Endothelial cell of umbilical vein (primary cell): ENCODE measurements around the gene PPP1R9A. TPM values are rescaled to one million over a fixed set of nuclear protein-coding genes. Genes with fewer than 3 reads are reported as not detected.

Experiments
- BruUV-seq: library from RNA; stranded (reverse); fragments of 400-500 nt; replicated peaks from 2 replicates; lab custom pipeline; 2021; lab: Mats Ljungman, UMichigan
- CTCF ChIA-PET: fragments of 300-600, 350-600 bp; sonication (Branson Sonifier 250); formaldehyde crosslinking; loops from one replicate; lab custom pipeline; 2021; ENCODE audit warnings: antibody characterized with exemption, inconsistent platforms; lab: Charles Lee
- POLR2A ChIA-PET: fragments of 300-600, 350-600 bp; sonication (Branson Sonifier 250); formaldehyde crosslinking; loops from one replicate; lab custom pipeline; 2021; ENCODE audit warnings: antibody characterized with exemption, inconsistent platforms; lab: Charles Lee
- DNase-seq: peaks from one replicate; pipeline ENCODE4 v3.0.0-alpha.2; 2011; ENCODE audit warnings: low read depth, low spot score
- FAIRE-seq: peaks from 2 replicates; lab custom pipeline; 2011; peaks lifted over from hg19 to GRCh38; lab: Jason Lieb, UNC
- H2AFZ ChIP-seq: 2 replicates; pipeline ENCODE4 v1.6.0; 2012; ENCODE audit warnings: low read depth, low read length, control low read depth, inconsistent platforms
- H3K27ac ChIP-seq: 2 replicates; pipeline ENCODE4 v1.5.1; 2011; ENCODE audit warnings: low read depth, mild to moderate bottlenecking, control low read depth, low read length, moderate library complexity; ENCODE audit not compliant: insufficient read depth
- H3K27me3 ChIP-seq, 2 experiments: 2 replicates each; pipeline versions ENCODE4 v1.6.0 to v1.6.1; 2011; ENCODE audit warnings: low read length in 2 of 2, mixed read lengths in 1 of 2; ENCODE audit not compliant: control insufficient read depth in 2 of 2, insufficient read depth in 2 of 2
- H3K36me3 ChIP-seq, 2 experiments: 2 replicates in 1 of 2; 3 replicates in 1 of 2; pipeline ENCODE4 v1.5.1; 2011; ENCODE audit warnings: low read length in 2 of 2, mild to moderate bottlenecking in 1 of 2, moderate library complexity in 1 of 2; ENCODE audit not compliant: control insufficient read depth in 2 of 2, insufficient read depth in 2 of 2; ENCODE audit errors: extremely low read depth in 1 of 2
- H3K4me1 ChIP-seq: 3 replicates; pipeline ENCODE4 v1.5.1; 2011; ENCODE audit warnings: mild to moderate bottlenecking, low read length; ENCODE audit not compliant: control insufficient read depth, insufficient read depth; ENCODE audit errors: extremely low read depth
- H3K4me2 ChIP-seq: 2 replicates; pipeline ENCODE4 v1.6.1; 2011; ENCODE audit warnings: low read length, control low read depth, mixed read lengths; ENCODE audit not compliant: insufficient read depth
- H3K4me3 ChIP-seq, 3 experiments: fragments of 200-600 bp in 1 of 3; sonication (generic), shearing (Covaris generic) in 1 of 3; replicated peaks in 1 of 3; 2 replicates each; pipeline ENCODE4 v1.5.1; 2011 to 2016; ENCODE audit warnings: control low read depth in 3 of 3, low read length in 3 of 3, mild to moderate bottlenecking in 2 of 3, inconsistent platforms in 1 of 3, low read depth in 1 of 3, moderate library complexity in 1 of 3; ENCODE audit not compliant: insufficient read depth in 1 of 3
- H3K79me2 ChIP-seq: 2 replicates; pipeline ENCODE4 v1.6.0; 2012; ENCODE audit warnings: low read length, inconsistent platforms; ENCODE audit not compliant: control insufficient read depth, insufficient read depth
- H3K9ac ChIP-seq: replicated peaks from 2 replicates; pipeline ENCODE3; 2011; ENCODE audit warnings: low read length, control low read depth; ENCODE audit not compliant: insufficient read depth; ENCODE audit errors: extremely low read depth
- H3K9me1 ChIP-seq: replicated peaks from 3 replicates; pipeline ENCODE4 v1.6.0; 2011; ENCODE audit warnings: mild to moderate bottlenecking, low read length; ENCODE audit not compliant: control insufficient read depth, insufficient read depth; ENCODE audit errors: extremely low read depth
- H3K9me3 ChIP-seq: replicated peaks from 2 replicates; pipeline ENCODE4 v1.5.1; 2012; ENCODE audit warnings: low read length, inconsistent platforms; ENCODE audit not compliant: control insufficient read depth, insufficient read depth
- H4K20me1 ChIP-seq: replicated peaks from 2 replicates; pipeline ENCODE3; 2011; ENCODE audit warnings: mild to moderate bottlenecking, low read length; ENCODE audit not compliant: control insufficient read depth, insufficient read depth; ENCODE audit errors: extremely low read depth
- CTCF ChIP-seq, 2 donors: IDR thresholded peaks; 1 replicate in 1 of 2; 2 replicates in 1 of 2; pipeline ENCODE4 v1.5.1; 2011; ENCODE audit warnings: low read length in 2 of 2, mild to moderate bottlenecking in 2 of 2, moderate library complexity in 2 of 2, control low read depth in 1 of 2, inconsistent platforms in 1 of 2, low read depth in 1 of 2; ENCODE audit not compliant: insufficient read depth in 1 of 2; ENCODE audit errors: extremely low read depth in 1 of 2
- EZH2 ChIP-seq: IDR thresholded peaks from 2 replicates; pipeline ENCODE4 v1.6.1; 2012; ENCODE audit warnings: borderline replicate concordance, low read depth, mild to moderate bottlenecking, moderate library complexity, low read length, inconsistent platforms; ENCODE audit not compliant: severe bottlenecking
- FOS ChIP-seq: IDR thresholded peaks from 2 replicates; pipeline ENCODE4 v1.6.1; 2011; ENCODE audit warnings: mild to moderate bottlenecking, low read length, moderate library complexity, borderline replicate concordance; ENCODE audit not compliant: insufficient read depth
- GATA2 ChIP-seq: IDR thresholded peaks from 2 replicates; pipeline ENCODE4 v1.7.0; 2011; ENCODE audit warnings: low read depth, mild to moderate bottlenecking, moderate library complexity, mixed read lengths, low read length; ENCODE audit not compliant: insufficient read length, insufficient read depth
- JUN ChIP-seq: IDR thresholded peaks from 2 replicates; pipeline ENCODE4 v1.6.1; 2011; ENCODE audit warnings: borderline replicate concordance, low read depth; ENCODE audit not compliant: insufficient read length, insufficient read depth
- MAX ChIP-seq: IDR thresholded peaks from 2 replicates; pipeline ENCODE4 v1.6.1; 2011; ENCODE audit not compliant: insufficient read depth, insufficient read length
- MYC ChIP-seq: IDR thresholded peaks from one replicate; pipeline ENCODE4 v1.6.1; 2011; ENCODE audit warnings: mild to moderate bottlenecking, low read depth, low read length
- POLR2A ChIP-seq: IDR thresholded peaks from 2 replicates; pipeline ENCODE4 v1.6.1; 2012; ENCODE audit warnings: low read depth, mild to moderate bottlenecking, control low read depth, low read length
- POLR2AphosphoS5 ChIP-seq: IDR thresholded peaks from 2 replicates; pipeline ENCODE4 v1.6.1; 2012; ENCODE audit warnings: low read depth, mild to moderate bottlenecking, control low read depth, low read length, moderate library complexity; ENCODE audit not compliant: insufficient read depth
- dilution Hi-C: fragments of 300-500 bp; cut with MboI; formaldehyde crosslinking; loops from one replicate; pipeline ENCODE4 v1.15.0; 2019; ENCODE audit warnings: low sequenced_read_pairs; ENCODE audit not compliant: extremely low pct_ligation_motif_present
- intact Hi-C: fragments of 100-400 bp; cut with micrococcal nuclease; formaldehyde crosslinking; loops from one replicate; pipeline ENCODE4 v1.10.0; 2022
- polyA plus RNA-seq, 4 experiments: library from polyadenylated mRNA; depleted of rRNA in 3 of 4; stranded (reverse) in 3 of 4; unstranded in 1 of 4; fragments of >200 nt; gene quantifications; 2 replicates each; pipeline versions ENCODE4 v1.2.1 to v1.2.3, GENCODE V29; 2011 to 2012; ENCODE audit warnings: missing spikeins in 1 of 4
- total RNA-seq: library from RNA; stranded (reverse); gene quantifications from 2 replicates; pipeline ENCODE4 v1.2.3, GENCODE V29; 2021

The PPP1R9A gene
- total and polyA plus RNA-seq, 2 donors (not counting 3 experiments of a cell fraction or from before 2014, with no cell fraction given), result 0.50 to 3.0 TPM

GRCh38 chr7:95144256-95144655 lies 236.9 kb downstream of the PPP1R9A start:
- H3K4me1 ChIP-seq, result no peaks in the 10 kb centered on the region
- H3K27me3 ChIP-seq, result no peaks in the 10 kb centered on the region
- H3K4me2 ChIP-seq, result no peak overlapping the region
- no TSS peak for BruUV-seq
- H3K9me3 ChIP-seq, result no peaks in the 10 kb centered on the region
- H3K9me1 ChIP-seq, result no peaks in the 10 kb centered on the region
- CTCF ChIA-PET, result interaction anchor here (1.1 kb wide), 1 partner anchor 12 kb away, joined by 3 read pairs; no protein-coding TSS in a partner anchor
- DNase-seq, result no peak
- no peaks in the 10 kb centered on the region for H3K36me3 ChIP-seq
- intact Hi-C loops (no loop called here), dilution Hi-C loops (no loop called here)
- FAIRE-seq, result no peak
- H3K27ac ChIP-seq, result no peak overlapping the region
- no peak overlapping the region for H3K9ac ChIP-seq
- TF ChIP-seq FOS (no peak), JUN (no peak), POLR2AphosphoS5 (no peak), MYC (no peak), CTCF (IDR thresholded peaks at IDR 0.05; ENCODE audit: extremely low read depth in 1 of 2, insufficient read depth in 1 of 2, low read depth in 1 of 2, low read length in 2 of 2) (no peak), MAX (no peak), EZH2 (no peak), POLR2A (no peak), GATA2 (no peak)
- H2AFZ ChIP-seq, result no peak overlapping the region
- H4K20me1 ChIP-seq, result no peaks in the 10 kb centered on the region
- POLR2A ChIA-PET, result no interaction called here
- H3K79me2 ChIP-seq, result no peaks in the 10 kb centered on the region
- no peak overlapping the region for H3K4me3 ChIP-seq
